ENCODE measurements around the gene HEATR9.
"Not testable (repeated sequence)": the region's sequence is repeated elsewhere in the genome, so short reads cannot be mapped to it uniquely, and the experiment has no call there.

Gene HEATR9

DNA sequence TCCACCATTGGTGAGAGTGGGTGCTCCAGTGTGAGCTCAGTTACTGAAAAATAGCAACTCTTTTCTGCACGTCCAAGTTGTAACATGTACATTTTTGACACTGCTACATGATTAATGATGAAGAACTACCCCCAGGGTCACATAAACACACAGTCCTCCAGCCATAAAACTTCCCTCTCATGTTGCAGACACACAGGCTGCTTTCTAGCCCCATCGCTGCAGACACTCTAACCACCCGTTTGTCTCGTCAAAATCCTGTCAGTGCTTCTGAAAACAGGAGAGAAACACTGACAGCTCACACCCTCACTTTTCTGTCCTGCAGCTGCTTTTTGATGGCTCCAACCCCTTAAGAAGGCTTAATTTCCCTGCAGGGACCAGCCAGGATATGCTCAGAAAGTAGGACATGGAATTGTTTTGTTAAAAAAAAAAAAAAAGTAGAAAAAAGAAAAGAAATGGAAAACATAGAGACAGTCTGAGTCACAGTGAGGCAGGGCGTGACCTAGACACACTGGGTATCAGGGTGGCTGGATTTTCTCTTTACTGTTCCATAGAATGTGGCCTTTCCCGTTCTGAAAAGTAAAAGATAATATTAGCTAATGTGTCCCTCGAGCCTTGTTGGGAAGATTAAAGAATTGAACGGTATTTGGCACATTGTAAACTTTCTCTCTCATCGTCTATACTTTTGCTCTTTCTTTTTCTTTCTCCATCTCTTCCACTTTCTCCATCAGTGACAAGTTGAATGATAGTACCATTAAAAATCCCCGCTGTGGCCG lies 32.2 kb upstream of the HEATR9 start:
- Mint-ChIP-seq H3K27me3 (no peaks in the 10 kb centered on the region), H3K36me3 (no peaks in the 10 kb centered on the region), H3K27ac (no peak overlapping the region), H3K4me1 (no peaks in the 10 kb centered on the region), H3K4me3 (no peak overlapping the region), H3K9me3 (no peaks in the 10 kb centered on the region)
- no peak for ATAC-seq

DNA sequence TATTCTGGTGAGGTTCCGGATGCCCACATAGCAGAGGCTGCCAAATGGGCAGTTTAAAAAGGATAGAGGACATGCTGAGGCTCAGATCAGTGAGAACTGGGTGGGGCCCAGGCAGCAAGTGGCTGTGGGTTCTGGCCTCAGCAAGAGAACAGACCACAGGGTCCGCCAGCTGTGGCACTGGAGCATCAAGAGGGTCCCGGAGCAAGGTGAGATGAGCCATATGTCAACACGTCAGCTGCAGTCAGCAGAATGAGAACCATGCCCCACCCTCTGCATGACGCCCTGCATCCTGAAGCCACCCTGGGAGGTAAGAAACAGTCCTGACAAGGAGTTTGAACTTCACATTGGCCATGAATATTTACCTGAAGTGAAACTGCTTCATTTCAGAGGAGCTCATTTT lies 31.6 kb upstream of the HEATR9 start:
- no peaks in the 10 kb centered on the region for H3K4me1 Mint-ChIP-seq
- no peaks in the 10 kb centered on the region for H3K36me3 Mint-ChIP-seq
- H3K9me3 Mint-ChIP-seq: no peaks in the 10 kb centered on the region
- ATAC-seq: no peak
- H3K27ac Mint-ChIP-seq: no peak overlapping the region
- H3K27me3 Mint-ChIP-seq: no peaks in the 10 kb centered on the region
- H3K4me3 Mint-ChIP-seq: no peak overlapping the region

DNA sequence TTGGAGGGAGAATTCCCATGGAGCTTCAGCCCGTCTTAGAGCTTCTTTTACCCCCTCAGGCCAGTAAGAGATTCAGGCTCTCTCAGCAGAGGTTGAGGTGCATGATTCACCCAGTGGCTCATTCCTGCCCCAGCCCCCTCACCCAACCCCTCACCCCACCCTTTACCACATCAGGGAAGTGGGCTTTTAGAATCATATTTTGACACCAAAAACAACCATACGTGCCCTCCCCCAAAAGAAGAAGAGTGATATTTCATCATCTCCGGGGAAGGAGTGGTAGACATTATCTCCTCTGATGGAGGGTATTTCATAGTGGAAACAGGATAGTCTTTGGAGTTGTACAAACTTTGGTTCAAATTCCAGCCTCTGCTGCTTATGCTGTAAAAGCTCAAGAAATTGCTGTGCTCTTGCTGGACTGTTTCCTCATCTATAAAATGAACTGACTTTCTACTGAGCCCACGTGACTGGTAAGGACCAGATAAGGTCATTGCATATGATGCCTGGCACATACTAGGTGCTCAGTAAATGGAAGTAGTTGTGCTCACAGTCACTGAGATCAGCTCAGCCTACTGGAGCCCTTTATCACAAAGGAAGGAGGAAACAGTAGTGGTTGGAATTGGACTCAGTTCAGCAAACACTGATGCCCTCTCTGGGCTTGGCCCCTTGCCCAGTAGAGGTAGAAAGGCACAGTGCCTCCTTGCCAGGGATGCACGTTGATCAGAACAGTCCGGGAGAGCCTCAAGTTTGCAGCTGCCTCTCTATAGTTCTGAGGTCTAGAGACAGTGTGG lies 29.8 kb upstream of the HEATR9 start:
- H3K27me3 Mint-ChIP-seq: no peaks in the 10 kb centered on the region
- no peaks in the 10 kb centered on the region for H3K9me3 Mint-ChIP-seq
- H3K4me1 Mint-ChIP-seq: no peaks in the 10 kb centered on the region
- no peaks in the 10 kb centered on the region for H3K36me3 Mint-ChIP-seq
- no peak overlapping the region for H3K27ac Mint-ChIP-seq
- no peak overlapping the region for H3K4me3 Mint-ChIP-seq
- no peak for ATAC-seq

DNA sequence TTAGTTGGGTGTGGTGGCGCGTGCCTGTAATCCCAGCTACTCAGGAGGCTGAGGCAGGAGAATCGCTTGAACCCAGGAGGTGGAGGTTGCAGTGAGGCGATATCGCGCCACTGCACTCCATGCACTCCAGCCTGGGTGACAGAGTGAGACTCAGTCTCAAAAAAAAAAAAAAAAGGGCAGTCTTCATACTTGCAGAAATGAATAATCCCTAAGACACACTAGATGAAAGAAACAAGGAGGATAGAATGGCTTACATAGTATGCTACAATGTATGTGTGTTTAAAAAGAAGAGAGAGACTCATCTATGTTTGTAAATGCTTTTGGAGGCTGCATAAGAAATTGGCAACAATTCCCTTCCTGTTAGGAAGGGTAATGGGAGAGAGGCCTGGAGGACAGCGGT lies 29.1 kb upstream of the HEATR9 start:
- ATAC-seq, H3K27me3 Mint-ChIP-seq, H3K9me3 Mint-ChIP-seq, H3K4me3 Mint-ChIP-seq, H3K36me3 Mint-ChIP-seq, H3K27ac Mint-ChIP-seq, H3K4me1 Mint-ChIP-seq: not testable (repeated sequence)

DNA sequence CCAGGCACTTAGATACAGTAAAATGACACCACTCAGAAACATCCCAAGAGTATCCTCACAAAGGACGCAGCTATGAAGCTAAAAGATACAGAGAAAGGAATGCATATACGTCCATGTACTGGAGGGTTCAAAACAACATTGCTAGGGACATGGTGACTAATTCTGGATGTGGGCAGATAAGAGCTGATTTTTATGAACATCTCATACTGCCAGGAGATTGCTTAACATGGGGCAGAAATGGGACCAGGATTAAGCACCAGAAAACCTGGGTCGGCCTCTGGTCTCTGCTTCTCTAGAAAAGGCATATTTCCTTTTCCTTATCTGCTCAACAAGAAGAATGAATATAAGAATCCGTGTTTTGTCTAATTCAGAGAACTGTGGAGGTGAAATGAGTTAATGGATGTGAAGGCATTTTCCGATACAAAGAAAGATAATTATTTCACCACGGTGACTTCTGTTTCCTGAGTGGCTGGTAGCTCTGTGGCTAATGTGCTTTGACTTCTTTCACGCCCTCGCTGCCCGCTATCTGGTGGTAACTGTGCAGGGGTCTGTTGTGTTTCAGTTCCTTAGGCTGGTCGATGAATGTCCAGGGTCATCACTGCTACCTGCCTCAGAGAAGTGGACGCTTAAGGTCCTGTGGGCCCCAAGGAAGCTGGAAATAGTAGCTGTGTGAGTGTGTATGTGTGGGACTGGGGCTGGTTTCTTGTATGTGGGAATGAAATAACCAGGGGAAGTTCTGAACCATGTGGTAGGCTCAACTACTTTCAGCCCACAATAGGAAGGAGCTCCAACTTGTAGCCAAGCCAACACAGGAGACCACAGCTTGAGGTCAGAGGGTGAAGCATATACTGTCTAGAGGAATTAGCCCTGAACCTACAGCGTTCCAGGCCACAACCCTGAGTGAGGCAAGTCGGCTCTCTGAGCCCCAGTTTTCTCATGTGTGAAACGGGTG lies 27.2 kb upstream of the HEATR9 start:
- Mint-ChIP-seq H3K4me1 (no peaks in the 10 kb centered on the region), H3K27ac (no peak overlapping the region), H3K36me3 (no peaks in the 10 kb centered on the region), H3K27me3 (no peaks in the 10 kb centered on the region), H3K4me3 (no peak overlapping the region), H3K9me3 (no peaks in the 10 kb centered on the region)
- peak; percentile 67 for ATAC-seq

DNA sequence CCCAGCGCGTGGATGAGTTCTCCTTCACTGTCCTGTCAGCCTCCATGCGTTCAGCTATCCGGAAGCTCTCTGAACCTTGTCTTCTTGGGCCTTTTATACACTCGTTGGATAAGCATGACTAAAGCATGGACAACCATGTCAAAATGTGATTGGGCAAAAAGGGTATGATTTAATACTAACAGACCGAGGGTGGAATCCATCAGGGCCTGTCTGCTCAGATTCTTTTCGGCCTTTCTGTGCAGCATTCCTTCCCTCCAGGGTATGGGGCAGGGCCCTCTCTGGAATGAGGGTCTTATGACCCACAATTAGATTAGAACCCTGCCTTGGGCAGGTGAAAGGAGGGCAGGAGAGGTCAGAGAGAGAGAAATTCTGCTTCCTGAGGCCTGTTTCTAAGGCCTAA lies 25.5 kb upstream of the HEATR9 start:
- Mint-ChIP-seq H3K9me3 (no peaks in the 10 kb centered on the region), H3K4me3 (no peak overlapping the region), H3K27me3 (no peaks in the 10 kb centered on the region), H3K27ac (no peak overlapping the region), H3K4me1 (no peaks in the 10 kb centered on the region), H3K36me3 (no peaks in the 10 kb centered on the region)
- no peak for ATAC-seq

DNA sequence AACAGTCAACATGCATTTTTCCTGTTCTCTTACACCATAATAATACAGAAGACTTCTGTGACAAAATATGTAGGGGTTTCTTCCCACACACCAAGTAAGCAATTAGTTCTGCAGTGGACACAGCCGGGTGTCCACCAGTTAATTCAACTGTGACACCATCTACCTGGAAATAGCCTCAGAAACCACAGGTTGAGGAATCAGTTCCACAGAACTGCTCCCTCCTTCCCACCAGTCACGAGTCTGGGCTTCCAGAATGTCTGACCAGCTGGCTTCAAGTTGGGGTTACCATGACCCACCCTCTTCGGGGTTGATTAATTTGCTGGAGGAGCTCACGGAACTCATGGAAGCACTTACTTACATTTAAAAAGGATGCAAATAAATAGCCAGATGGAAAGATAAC lies 25.1 kb upstream of the HEATR9 start:
- Mint-ChIP-seq H3K36me3 (no peaks in the 10 kb centered on the region), H3K27me3 (no peaks in the 10 kb centered on the region), H3K9me3 (no peaks in the 10 kb centered on the region), H3K4me3 (no peak overlapping the region), H3K27ac (no peak overlapping the region), H3K4me1 (no peaks in the 10 kb centered on the region)
- ATAC-seq: no peak

DNA sequence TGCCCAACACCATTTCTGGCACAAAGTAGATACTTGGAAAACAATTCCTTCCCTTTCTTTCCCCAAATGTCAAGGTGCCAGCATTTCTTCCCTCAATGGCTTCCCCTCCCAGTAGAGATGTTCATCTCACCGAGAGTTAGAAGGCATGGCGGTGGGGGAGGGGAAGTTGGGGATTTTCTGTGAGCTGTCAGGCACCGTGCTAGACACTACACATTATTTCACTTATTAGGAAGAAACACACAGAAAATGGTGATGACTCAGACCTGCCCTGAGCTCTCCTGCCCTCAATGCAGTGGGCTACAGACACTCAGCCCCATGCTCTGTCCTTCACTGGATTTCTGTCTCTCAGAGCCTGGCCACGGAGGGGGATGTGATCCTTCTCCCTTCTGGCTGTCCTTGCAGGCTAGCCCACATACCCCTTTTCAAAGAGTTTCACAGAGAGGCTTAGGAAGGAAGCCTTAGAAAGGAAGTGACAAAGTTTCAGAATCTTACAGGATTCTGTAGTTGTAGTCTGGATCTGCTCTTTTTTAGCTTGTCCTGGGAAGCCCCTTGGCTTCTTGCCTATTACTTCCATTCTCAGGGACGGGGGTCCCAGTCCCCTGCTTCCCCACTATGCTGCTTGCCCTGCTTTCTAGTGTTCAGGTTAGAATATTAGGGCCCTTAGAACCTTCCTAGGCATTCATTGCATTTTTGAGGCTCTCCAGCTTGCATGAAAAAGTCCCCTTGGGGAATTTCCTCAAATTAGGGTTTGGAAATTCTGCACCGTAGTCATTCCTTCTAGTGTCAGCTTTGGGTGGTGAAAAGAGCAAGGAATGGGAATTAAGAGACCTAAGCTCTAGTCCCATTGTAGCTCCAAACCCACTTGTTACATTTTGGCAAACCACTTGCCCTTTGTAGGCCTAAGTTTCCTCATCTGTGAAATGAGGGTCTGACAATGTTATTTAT lies 23.7 kb upstream of the HEATR9 start:
- H3K4me1 Mint-ChIP-seq: no peaks in the 10 kb centered on the region
- H3K9me3 Mint-ChIP-seq: no peaks in the 10 kb centered on the region
- peak; percentile 64 for ATAC-seq
- no peaks in the 10 kb centered on the region for H3K27me3 Mint-ChIP-seq
- H3K36me3 Mint-ChIP-seq: no peaks in the 10 kb centered on the region
- no peak overlapping the region for H3K4me3 Mint-ChIP-seq
- no peak overlapping the region for H3K27ac Mint-ChIP-seq

DNA sequence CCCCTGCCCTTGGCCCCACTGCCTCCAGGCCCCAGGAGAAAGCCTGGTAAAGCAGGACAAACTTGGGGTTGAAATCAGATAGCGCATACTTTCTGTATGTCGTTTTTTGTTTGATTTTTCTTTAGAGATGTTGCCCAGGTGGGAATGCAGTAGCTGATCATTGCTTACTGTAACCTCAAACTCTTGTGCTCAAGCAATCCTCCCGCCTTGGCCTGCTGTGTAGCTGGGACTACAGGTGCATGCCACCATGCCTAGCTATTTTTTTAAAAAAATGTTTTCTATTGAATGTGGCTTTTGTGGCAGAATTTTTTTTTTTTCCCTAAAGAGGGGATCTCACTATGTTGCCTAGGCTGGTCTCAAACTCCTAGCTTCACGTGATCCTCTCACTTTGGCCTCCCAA lies 22.6 kb upstream of the HEATR9 start:
- ATAC-seq: no peak
- no peak overlapping the region for H3K4me3 Mint-ChIP-seq

DNA sequence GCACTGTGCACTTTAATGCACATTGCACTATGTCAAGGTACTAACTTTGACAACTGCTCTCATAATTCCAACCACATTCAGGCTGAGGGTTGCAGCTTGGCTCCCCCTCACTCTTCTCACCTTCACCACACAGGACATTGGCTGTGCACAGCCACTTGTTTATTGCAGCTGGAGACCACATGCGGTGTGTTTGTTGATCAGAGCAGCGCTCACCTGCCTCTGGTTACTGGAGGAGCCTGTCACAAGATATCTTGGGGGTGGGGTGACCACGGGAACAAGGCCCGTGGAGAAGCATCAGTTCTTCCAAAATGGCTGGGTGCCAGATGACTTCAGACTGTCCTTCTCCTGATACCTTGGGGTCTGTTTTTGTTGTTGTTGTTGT lies 22.1 kb upstream of the HEATR9 start:
- Mint-ChIP-seq H3K27me3 (no peaks in the 10 kb centered on the region), H3K27ac (no peak overlapping the region), H3K4me3 (no peak overlapping the region), H3K36me3 (no peaks in the 10 kb centered on the region), H3K4me1 (no peaks in the 10 kb centered on the region), H3K9me3 (no peaks in the 10 kb centered on the region)
- no peak for ATAC-seq

More for the DNA sequence above, 22.6 kb upstream of the HEATR9 start:
- Mint-ChIP-seq H3K4me1 (no peaks in the 10 kb centered on the region), H3K9me3 (no peaks in the 10 kb centered on the region), H3K36me3 (no peaks in the 10 kb centered on the region), H3K27ac (no peak overlapping the region), H3K27me3 (no peaks in the 10 kb centered on the region)

DNA sequence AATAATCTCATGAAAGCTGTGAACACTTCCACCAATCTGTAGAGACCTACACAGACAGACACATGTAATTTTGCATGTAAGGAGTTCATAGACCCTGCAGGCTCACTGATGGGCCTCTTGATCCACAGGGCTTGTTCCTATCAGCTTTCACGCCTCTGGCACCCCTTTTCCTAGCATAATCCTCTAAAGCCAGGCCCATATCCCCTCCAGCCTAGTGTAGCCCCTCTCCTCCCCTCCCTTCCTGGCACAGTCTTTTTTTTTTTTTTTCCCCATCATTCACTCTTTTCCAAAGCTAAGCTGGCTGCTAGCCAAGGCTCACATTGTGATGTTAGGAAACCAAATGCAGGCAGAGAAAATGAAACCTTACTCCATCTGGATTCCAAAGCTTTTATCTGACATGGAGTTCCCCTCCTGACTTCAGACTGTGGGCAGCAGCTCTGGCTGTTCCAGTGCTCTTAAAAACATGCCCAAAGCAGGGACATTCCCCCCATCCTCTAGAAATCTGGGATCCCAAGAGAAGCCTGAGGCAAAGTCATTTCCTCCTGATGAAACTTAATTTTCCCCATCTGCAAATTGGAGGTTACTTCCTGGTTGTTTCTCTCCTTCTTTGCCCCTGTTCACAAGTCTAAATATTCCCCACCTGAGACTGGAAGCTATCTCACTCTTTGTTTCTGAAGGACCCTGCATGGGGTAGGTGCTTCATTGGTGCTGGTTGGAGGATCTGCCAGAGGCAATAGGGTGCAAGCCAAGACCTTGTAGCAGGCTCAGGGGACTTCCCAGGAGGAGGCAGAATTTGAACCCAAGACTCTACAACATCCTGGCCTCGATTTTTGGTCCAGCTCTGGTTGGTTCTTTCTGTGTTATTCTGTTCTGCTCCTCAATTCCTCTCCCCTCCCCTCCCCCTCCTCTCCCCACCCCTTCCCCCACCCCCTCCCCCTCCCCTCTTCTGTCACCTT lies 21.4 kb upstream of the HEATR9 start:
- ATAC-seq: no peak
- Mint-ChIP-seq H3K9me3 (no peaks in the 10 kb centered on the region), H3K4me1 (no peaks in the 10 kb centered on the region), H3K27ac (no peak overlapping the region), H3K36me3 (no peaks in the 10 kb centered on the region), H3K4me3 (no peak overlapping the region), H3K27me3 (no peaks in the 10 kb centered on the region)

DNA sequence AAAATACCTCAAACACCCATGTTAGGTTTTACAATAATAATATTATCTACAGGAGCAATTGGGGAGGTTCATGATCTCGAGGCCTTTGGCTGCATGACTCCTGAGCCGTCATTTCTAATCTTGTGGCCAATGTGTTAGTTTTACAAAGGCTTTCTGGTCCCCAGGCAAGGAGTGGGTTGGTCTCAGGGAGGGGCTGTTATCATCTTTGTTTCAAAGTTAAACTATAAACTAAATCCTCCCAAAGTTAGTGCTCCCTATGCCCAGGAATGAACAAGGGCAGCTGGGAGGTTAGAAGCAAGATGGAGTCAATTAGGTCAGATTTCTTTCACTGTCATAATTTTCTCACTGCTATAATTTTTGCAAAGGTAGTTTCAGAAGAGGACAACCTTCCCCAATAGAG lies 20.6 kb upstream of the HEATR9 start:
- Mint-ChIP-seq H3K4me1 (no peaks in the 10 kb centered on the region), H3K27ac (no peak overlapping the region), H3K27me3 (no peaks in the 10 kb centered on the region), H3K4me3 (no peak overlapping the region), H3K36me3 (no peaks in the 10 kb centered on the region), H3K9me3 (no peaks in the 10 kb centered on the region)
- ATAC-seq: no peak

DNA sequence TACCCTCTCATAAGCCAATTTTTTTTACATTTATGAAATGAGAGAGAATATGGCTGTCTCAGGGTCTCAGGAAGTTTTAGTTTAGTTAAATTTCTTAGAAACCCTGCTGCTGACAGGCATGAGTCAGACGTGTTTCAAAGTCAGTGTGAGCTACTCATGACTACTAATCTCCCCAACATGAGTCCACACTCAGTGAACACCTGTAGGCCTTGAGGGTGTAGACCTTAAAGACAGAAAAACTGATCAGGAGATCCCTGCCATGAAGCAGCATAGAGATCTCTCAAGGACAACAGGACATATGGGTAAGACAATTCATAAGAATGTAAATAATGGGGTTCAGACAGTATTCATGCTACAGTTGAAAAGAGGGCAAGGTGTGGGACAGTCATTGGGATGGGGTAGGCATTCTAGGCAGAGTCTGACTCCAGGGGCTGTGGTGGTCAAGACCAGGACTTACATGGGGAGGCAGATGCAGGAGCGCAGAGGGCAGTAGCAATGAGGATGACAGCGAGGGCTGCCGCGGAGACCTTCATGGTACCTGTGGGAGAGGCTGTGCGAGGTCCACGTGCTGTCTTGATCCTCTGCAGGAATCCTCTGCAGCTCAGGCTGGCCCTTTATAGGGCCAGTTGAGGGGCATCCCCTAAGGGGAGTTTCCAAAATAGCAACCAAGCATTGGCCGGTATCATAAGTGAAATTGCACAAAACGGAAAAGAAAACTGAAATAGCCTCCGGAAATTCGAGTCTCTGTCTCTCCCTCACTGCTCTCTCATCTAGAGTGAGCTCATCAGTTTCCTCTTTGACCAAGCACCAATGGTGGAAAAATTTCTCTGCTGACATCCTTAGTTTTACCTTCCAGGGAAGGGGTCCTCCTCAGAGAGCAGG lies 11.3 kb upstream of the HEATR9 start, which contains the start of gene CCL5:
Gene CCL5, minus strand, starts transcription at position 588 of the 882 bp plus-strand sequence.
- peaks cover 24% of the 10 kb centered on the region for H3K4me1 Mint-ChIP-seq
- H3K36me3 Mint-ChIP-seq: no peaks in the 10 kb centered on the region
- peak; percentile 92 for ATAC-seq
- H3K27ac Mint-ChIP-seq: peak within 1 kb of the TSS; percentile 70
- no peaks in the 10 kb centered on the region for H3K9me3 Mint-ChIP-seq
- H3K27me3 Mint-ChIP-seq: no peaks in the 10 kb centered on the region
- peak within 1 kb of the TSS; percentile 69 for H3K4me3 Mint-ChIP-seq

Data from stimulated activated memory B cell treated with anti-CD40 and anti-IgM and Interleukin-4, amounts not matched to agents 10 μg/mL and 1 μg/mL and 100 μg/mL, for 72 hours (primary cell).